GM21576 (cell line): ENCODE measurements around the gene PREX1.
A peak's percentile ranks its signal among the peaks of the same experiment; 100 is the strongest.
"Not testable (repeated sequence)": the region's sequence is repeated elsewhere in the genome, so short reads cannot be mapped to it uniquely, and the experiment has no call there.

Experiments
- ATAC-seq: cut with Tn5 transposase; IDR thresholded peaks from one replicate; pipeline ENCODE4 v1.9.1; 2021; ENCODE audit warnings: mild to moderate bottlenecking, moderate library complexity; ENCODE audit not compliant: unreplicated experiment

The PREX1 gene

GRCh38 chr20:48613926-48614325 is 213.9 kb downstream of the PREX1 start:
- no peak for ATAC-seq

- ATAC-seq = no peak
Measured at GRCh38 chr20:48612335-48612734, 215.5 kb downstream of the PREX1 start.

- ATAC-seq = no peak
Measured at GRCh38 chr20:48610996-48611395, 216.8 kb downstream of the PREX1 start.

GRCh38 chr20:48609491-48609978 is 218.3 kb downstream of the PREX1 start:
- ATAC-seq = peak; percentile 82

GRCh38 chr20:48608756-48609155 is 219.0 kb downstream of the PREX1 start:
- no peak for ATAC-seq

GRCh38 chr20:48607544-48607865 is 220.3 kb downstream of the PREX1 start:
- ATAC-seq = no peak

- ATAC-seq = no peak
Measured at GRCh38 chr20:48606841-48607543, 220.8 kb downstream of the PREX1 start.

GRCh38 chr20:48606172-48606840 is 221.5 kb downstream of the PREX1 start:
- ATAC-seq = no peak

GRCh38 chr20:48605364-48606171 is 222.2 kb downstream of the PREX1 start:
- no peak for ATAC-seq

- ATAC-seq = no peak
Measured at GRCh38 chr20:48604936-48605335, 222.9 kb downstream of the PREX1 start.

GRCh38 chr20:48604426-48604825 is 223.4 kb downstream of the PREX1 start:
- ATAC-seq = no peak

- ATAC-seq = no peak
Measured at GRCh38 chr20:48603819-48604405, 223.9 kb downstream of the PREX1 start.

- ATAC-seq = no peak
Measured at GRCh38 chr20:48603116-48603818, 224.5 kb downstream of the PREX1 start.

- no peak for ATAC-seq
Measured at GRCh38 chr20:48601798-48602197, 226.0 kb downstream of the PREX1 start.

GRCh38 chr20:48600470-48600945 is 227.3 kb downstream of the PREX1 start:
- no peak for ATAC-seq

- no peak for ATAC-seq
Measured at GRCh38 chr20:48599748-48600469, 227.9 kb downstream of the PREX1 start.

- ATAC-seq = no peak
Measured at GRCh38 chr20:48599106-48599747, 228.6 kb downstream of the PREX1 start.

- not testable (repeated sequence) for ATAC-seq
Measured at GRCh38 chr20:48598303-48598941, 229.4 kb downstream of the PREX1 start.
